GM13977 (cell line): Measurements from ENCODE around the gene ABHD16B.
A peak's percentile ranks its signal among the peaks of the same experiment; 100 is the strongest.

Experiments
- DNase-seq: peaks from one replicate; pipeline ENCODE4 v3.0.0; 2012; ENCODE audit warnings: low spot score
- CTCF ChIP-seq: IDR thresholded peaks from 2 replicates; pipeline ENCODE4 v1.5.1; 2012; ENCODE audit warnings: mild to moderate bottlenecking, control low read depth; ENCODE audit not compliant: insufficient read depth; ENCODE audit errors: extremely low read depth, missing control alignments
- in situ Hi-C: fragments of 300-500 bp; cut with MboI; formaldehyde crosslinking; loops from one replicate; pipeline ENCODE4 v1.12.0; 2022; ENCODE audit warnings: low sequenced_read_pairs, low pct_unique_long_range_greater_than_20kb, mixed read lengths, inconsistent platforms; ENCODE audit not compliant: unreplicated experiment

The ABHD16B gene

GRCh38 chr20:63895952-63896263 is 34.6 kb downstream of the ABHD16B start:
- DNase-seq = no peak
- in situ Hi-C loops = no loop called here

GRCh38 chr20:63896264-63897105 is 35.2 kb downstream of the ABHD16B start:
- peak; percentile 79 for DNase-seq
- TF ChIP-seq CTCF = no peak

More at GRCh38 chr20:63895952-63896263, 34.6 kb downstream of the ABHD16B start:
- no peak for TF ChIP-seq CTCF

GRCh38 chr20:63897978-63898561 is 36.8 kb downstream of the ABHD16B start:
- TF ChIP-seq CTCF = no peak
- no peak for DNase-seq
- in situ Hi-C loops = no loop called here

More at GRCh38 chr20:63896264-63897105, 35.2 kb downstream of the ABHD16B start:
- in situ Hi-C loops = no loop called here

GRCh38 chr20:63898882-63899558 is 37.7 kb downstream of the ABHD16B start:
- no peak for DNase-seq
- TF ChIP-seq CTCF = no peak
- in situ Hi-C loops = no loop called here

GRCh38 chr20:63900413-63900812 is 39.1 kb downstream of the ABHD16B start:
- no peak for TF ChIP-seq CTCF
- no peak for DNase-seq
- in situ Hi-C loops = no loop called here

- DNase-seq = no peak
- TF ChIP-seq CTCF = no peak
- in situ Hi-C loops = no loop called here
These were observed 42.7 kb downstream of the ABHD16B start for GRCh38 chr20:63903796-63904561.
